K562 (cell line): ENCODE data around the gene PALLD. TPM values are rescaled to one million over a fixed set of nuclear protein-coding genes. Genes with fewer than 3 reads are reported as not detected.

Experiments used
- HSF4 ChIP-seq: fragments of 250-450 bp; sonication (Bioruptor Pico); IDR thresholded peaks from 2 replicates; pipeline ENCODE4 v2.1.2; 2022; ENCODE audit warnings: mild to moderate bottlenecking, moderate library complexity, borderline replicate concordance
- MITF ChIP-seq: IDR thresholded peaks from 2 replicates; pipeline ENCODE4 v1.6.1; 2014; ENCODE audit warnings: antibody characterized with exemption
- NKRF ChIP-seq: fragments of 450-650 bp; IDR thresholded peaks from 2 replicates; pipeline ENCODE4 v1.6.1; 2016; ENCODE audit warnings: borderline replicate concordance
- PHB2 ChIP-seq: fragments of 450-650 bp; IDR thresholded peaks from 2 replicates; pipeline ENCODE4 v1.6.1; 2017; ENCODE audit warnings: low read depth
- TAF1 ChIP-seq: IDR thresholded peaks from 2 replicates; pipeline ENCODE4 v1.6.1; 2011; ENCODE audit warnings: mild to moderate bottlenecking, low read length, moderate library complexity; ENCODE audit not compliant: insufficient read depth, control insufficient read depth, severe bottlenecking; ENCODE audit errors: extremely low read depth
- TFAM ChIP-seq: fragments of 250-450 bp; sonication (Bioruptor Pico); conservative IDR thresholded peaks from 2 replicates; pipeline ENCODE4 v1.5.0; 2021; ENCODE audit warnings: mild to moderate bottlenecking, moderate library complexity
- TSC22D4 ChIP-seq: fragments of 450-650 bp; IDR thresholded peaks from 2 replicates; pipeline ENCODE4 v1.6.1; 2016; ENCODE audit warnings: missing genetic modification characterization, missing biosample characterization, control low read depth
- ZFP36 ChIP-seq: fragments of 150-350 bp; IDR thresholded peaks from 2 replicates; pipeline ENCODE4 v1.6.1; 2018; ENCODE audit warnings: low read length, low read depth; ENCODE audit not compliant: partially characterized antibody
- ZNF589 ChIP-seq: fragments of 200-800 bp; sonication (Bioruptor generic); IDR thresholded peaks from 2 replicates; pipeline ENCODE4 v1.6.1; 2016; ENCODE audit warnings: low read depth, missing genetic modification characterization, missing compliant biosample characterization
- polyA plus RNA-seq, 8 experiments: library from polyadenylated mRNA; depleted of rRNA in 4 of 8; stranded (reverse) in 5 of 8; unstranded in 3 of 8; fragments of >200 nt; fragmentation: Nextera tagmentation in 2 of 8; fragmentation: Illumina TruSeq in 1 of 8; extraction: Ambion mirVana in 2 of 8; extraction: Trizol in 1 of 8; gene quantifications; 2 replicates each; pipeline versions ENCODE4 v1.2.1 to v1.2.3, GENCODE V29; 2011 to 2014; ENCODE audit warnings: inconsistent platforms in 1 of 8, missing spikeins in 1 of 8
- total RNA-seq, 7 experiments: library from RNA; depleted of rRNA in 6 of 7; stranded (reverse); fragments of >200 nt in 6 of 7; fragmentation: Illumina TruSeq in 2 of 7; extraction: Trizol in 2 of 7; gene quantifications; 2 replicates each; pipeline versions ENCODE4 v1.2.1 to v1.2.3, GENCODE V29; 2011 to 2021; ENCODE audit warnings: low replicate concordance in 1 of 7

PALLD gene
- total and polyA plus RNA-seq, 9 of the 15 experiments (the other 6 are each of a cell fraction or from before 2014, with no cell fraction given), result 0.01 to 0.35 (median 0.06) TPM; not detected in 3

- TF ChIP-seq TSC22D4 (tag), result no peak
- TF ChIP-seq TFAM, result no peak
- TF ChIP-seq HSF4 (CRISPR knock-in tag), result no peak
- TF ChIP-seq MITF, result no peak
- TF ChIP-seq ZNF589 (CRISPR knock-in tag), result no peak
- TF ChIP-seq TAF1, result no peak
- TF ChIP-seq ZFP36, result no peak
- TF ChIP-seq NKRF, result no peak
- TF ChIP-seq PHB2, result no peak
Observed at GRCh38 chr4:168537086-168537485, 40.2 kb downstream of the PALLD start (continued).
